Kidney epithelial cell (primary cell): Measurements from ENCODE around the gene RAP2B. TPM values are rescaled to one million over a fixed set of nuclear protein-coding genes. Genes with fewer than 3 reads are reported as not detected.
"Not testable (repeated sequence)": the region's sequence is repeated elsewhere in the genome, so short reads cannot be mapped to it uniquely, and the experiment has no call there.

Experiments used
- DNase-seq: peaks from one replicate; pipeline ENCODE4 v3.0.0-alpha.2; 2010; ENCODE audit warnings: low read depth
- H3K27me3 ChIP-seq: 2 replicates; pipeline ENCODE4 v1.6.0; 2011; ENCODE audit warnings: low read length; ENCODE audit not compliant: control insufficient read depth, insufficient read depth
- H3K36me3 ChIP-seq: 2 replicates; pipeline ENCODE4 v1.5.1; 2011; ENCODE audit warnings: low read length; ENCODE audit not compliant: control insufficient read depth, insufficient read depth
- H3K4me3 ChIP-seq: 2 replicates; pipeline ENCODE4 v1.5.1; 2011; ENCODE audit warnings: low read depth, mild to moderate bottlenecking, control low read depth, low read length
- total RNA-seq: library from RNA; depleted of rRNA; stranded (reverse); fragments of >200 nt; gene quantifications from 2 replicates; pipeline ENCODE4 v1.2.3, GENCODE V29; 2015
- TF ChIP-seq, protein P1 (sequence below): IDR thresholded peaks from 2 replicates; pipeline ENCODE4 v1.5.1; 2011; ENCODE audit warnings: mild to moderate bottlenecking, moderate library complexity, low read length, control low read depth, inconsistent platforms; ENCODE audit not compliant: insufficient read depth, poor library complexity, severe bottlenecking

Gene RAP2B
- total RNA-seq, 1 donor from 2014 or later = 43.6 TPM

GRCh38 chr3:153144071-153144470 lies 18.0 kb upstream of the RAP2B start:
- Histone ChIP-seq H3K27me3 (no peaks in the 10 kb centered on the region), H3K4me3 (no peak overlapping the region), H3K36me3 (no peaks in the 10 kb centered on the region)
- DNase-seq = no peak
- TF ChIP-seq, protein P1, sequence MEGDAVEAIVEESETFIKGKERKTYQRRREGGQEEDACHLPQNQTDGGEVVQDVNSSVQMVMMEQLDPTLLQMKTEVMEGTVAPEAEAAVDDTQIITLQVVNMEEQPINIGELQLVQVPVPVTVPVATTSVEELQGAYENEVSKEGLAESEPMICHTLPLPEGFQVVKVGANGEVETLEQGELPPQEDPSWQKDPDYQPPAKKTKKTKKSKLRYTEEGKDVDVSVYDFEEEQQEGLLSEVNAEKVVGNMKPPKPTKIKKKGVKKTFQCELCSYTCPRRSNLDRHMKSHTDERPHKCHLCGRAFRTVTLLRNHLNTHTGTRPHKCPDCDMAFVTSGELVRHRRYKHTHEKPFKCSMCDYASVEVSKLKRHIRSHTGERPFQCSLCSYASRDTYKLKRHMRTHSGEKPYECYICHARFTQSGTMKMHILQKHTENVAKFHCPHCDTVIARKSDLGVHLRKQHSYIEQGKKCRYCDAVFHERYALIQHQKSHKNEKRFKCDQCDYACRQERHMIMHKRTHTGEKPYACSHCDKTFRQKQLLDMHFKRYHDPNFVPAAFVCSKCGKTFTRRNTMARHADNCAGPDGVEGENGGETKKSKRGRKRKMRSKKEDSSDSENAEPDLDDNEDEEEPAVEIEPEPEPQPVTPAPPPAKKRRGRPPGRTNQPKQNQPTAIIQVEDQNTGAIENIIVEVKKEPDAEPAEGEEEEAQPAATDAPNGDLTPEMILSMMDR = no peak

GRCh38 chr3:153144779-153145178 lies 17.2 kb upstream of the RAP2B start:
- DNase-seq = no peak
- H3K36me3 ChIP-seq = no peaks in the 10 kb centered on the region
- TF ChIP-seq, protein P1 = no peak
- H3K27me3 ChIP-seq = no peaks in the 10 kb centered on the region
- H3K4me3 ChIP-seq = no peak overlapping the region

GRCh38 chr3:153145454-153145853 lies 16.6 kb upstream of the RAP2B start:
- DNase-seq = no peak
- Histone ChIP-seq H3K36me3 (no peaks in the 10 kb centered on the region), H3K4me3 (no peak overlapping the region), H3K27me3 (no peaks in the 10 kb centered on the region)
- TF ChIP-seq, protein P1 = no peak

DNA sequence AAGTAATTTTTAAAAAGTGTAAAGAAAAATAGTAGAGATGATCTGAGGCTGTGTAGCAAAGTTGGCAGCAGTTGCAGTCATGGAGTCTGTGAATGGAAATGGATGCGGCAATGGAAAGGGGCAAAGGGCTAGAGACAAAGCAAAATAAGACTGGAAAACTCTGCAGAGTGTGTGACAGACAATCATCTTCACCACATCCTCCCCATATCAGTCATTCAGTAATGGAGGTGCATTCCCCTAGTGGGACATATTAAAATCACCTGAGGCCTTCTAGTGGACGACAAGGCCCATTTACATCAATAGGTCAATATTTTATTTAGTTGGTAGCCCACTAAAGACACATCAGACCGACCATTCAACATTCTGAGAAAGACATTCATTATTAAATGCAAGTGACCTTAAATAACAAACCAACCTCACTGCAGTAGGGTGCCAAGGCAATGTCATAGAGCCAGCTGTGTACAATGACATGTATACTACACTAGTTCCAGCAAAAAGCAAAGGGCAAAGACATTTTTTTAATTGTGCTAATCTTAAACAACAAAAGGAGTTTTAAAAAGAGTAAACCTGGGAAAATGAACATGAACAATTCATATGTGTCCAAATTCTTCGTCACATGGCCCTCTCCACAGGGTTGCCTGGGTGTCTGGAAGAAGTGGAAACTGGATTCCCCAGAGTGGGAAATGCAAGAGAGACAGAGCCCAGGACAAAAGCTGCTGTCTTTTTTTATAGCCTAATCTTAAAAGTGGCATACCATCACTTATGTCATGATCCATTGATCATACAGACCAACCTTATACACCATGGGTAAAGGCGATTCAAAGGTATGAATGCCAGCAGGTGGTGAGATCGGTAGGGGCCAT lies 15.6 kb upstream of the RAP2B start:
- H3K4me3 ChIP-seq = no peak overlapping the region
- DNase-seq = no peak
- TF ChIP-seq, protein P1 = no peak

GRCh38 chr3:153150991-153151390 lies 11.0 kb upstream of the RAP2B start:
- H3K27me3 ChIP-seq = no peaks in the 10 kb centered on the region
- H3K36me3 ChIP-seq = no peaks in the 10 kb centered on the region
- TF ChIP-seq, protein P1 = no peak
- H3K4me3 ChIP-seq = no peak overlapping the region
- DNase-seq = no peak

More for the DNA sequence above, 15.6 kb upstream of the RAP2B start:
- Histone ChIP-seq H3K27me3 (no peaks in the 10 kb centered on the region), H3K36me3 (no peaks in the 10 kb centered on the region)

DNA sequence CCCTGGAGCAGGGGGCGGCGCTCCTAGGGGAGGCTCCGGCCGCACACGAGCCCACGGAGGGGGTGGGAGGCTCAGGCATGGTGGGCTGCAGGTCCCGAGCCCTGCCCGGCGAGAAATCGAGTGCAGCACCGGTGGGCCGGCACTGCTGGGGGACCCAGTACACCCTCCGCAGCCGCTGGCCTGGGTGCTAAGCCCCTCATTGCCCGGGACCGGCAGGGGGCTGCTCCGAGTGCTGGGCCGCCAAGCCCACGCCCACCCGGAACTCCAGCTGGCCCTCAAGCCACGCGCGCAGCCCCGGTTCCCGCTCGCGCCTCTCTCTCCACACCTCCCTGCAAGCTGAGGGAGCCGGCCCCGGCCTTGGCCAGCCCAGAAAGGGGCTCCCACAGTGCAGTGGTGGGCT lies 6.2 kb upstream of the RAP2B start:
- not testable (repeated sequence) for H3K4me3 ChIP-seq, DNase-seq, H3K27me3 ChIP-seq, H3K36me3 ChIP-seq
